Astrocyte of the spinal cord (primary cell): ENCODE measurements around the gene FTCD.

Experiments
- DNase-seq: peaks from one replicate; pipeline ENCODE4 v3.0.0; 2011; ENCODE audit warnings: low read depth, low spot score
- H3K4me3 ChIP-seq: 2 replicates; pipeline ENCODE4 v1.5.1; 2011; ENCODE audit warnings: low read depth, mild to moderate bottlenecking, low read length, moderate library complexity
- in situ Hi-C: cut with HindIII; loops from 2 replicates; pipeline ENCODE4 v1.10.0; 2017; ENCODE audit warnings: low sequenced_read_pairs
- TF ChIP-seq, protein P1 (sequence below): IDR thresholded peaks from 2 replicates; pipeline ENCODE4 v1.5.1; 2012; ENCODE audit warnings: low read depth, mild to moderate bottlenecking, low read length, inconsistent platforms

The FTCD gene

DNA sequence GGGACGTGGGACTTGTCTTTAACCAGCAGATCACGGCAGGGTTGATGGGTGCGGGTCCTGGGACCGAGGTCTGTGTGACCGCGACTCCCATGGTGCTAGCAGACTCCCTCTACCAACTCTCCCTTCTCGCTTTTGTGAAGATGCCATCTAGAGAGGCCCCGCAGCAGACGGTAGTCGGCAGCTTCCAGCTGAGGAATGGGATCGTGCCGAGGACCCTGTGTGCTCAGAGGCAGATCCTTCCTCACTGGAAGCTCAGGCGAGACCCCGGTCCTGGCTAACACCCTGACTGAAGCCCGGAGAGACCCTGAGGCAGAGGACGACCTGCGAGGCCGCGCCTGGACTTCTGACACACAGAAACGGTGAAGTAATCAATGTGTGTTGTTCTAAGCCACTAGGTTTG, 41.4 kb upstream of the FTCD start:
- TF ChIP-seq, protein P1, sequence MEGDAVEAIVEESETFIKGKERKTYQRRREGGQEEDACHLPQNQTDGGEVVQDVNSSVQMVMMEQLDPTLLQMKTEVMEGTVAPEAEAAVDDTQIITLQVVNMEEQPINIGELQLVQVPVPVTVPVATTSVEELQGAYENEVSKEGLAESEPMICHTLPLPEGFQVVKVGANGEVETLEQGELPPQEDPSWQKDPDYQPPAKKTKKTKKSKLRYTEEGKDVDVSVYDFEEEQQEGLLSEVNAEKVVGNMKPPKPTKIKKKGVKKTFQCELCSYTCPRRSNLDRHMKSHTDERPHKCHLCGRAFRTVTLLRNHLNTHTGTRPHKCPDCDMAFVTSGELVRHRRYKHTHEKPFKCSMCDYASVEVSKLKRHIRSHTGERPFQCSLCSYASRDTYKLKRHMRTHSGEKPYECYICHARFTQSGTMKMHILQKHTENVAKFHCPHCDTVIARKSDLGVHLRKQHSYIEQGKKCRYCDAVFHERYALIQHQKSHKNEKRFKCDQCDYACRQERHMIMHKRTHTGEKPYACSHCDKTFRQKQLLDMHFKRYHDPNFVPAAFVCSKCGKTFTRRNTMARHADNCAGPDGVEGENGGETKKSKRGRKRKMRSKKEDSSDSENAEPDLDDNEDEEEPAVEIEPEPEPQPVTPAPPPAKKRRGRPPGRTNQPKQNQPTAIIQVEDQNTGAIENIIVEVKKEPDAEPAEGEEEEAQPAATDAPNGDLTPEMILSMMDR, result no peak
- DNase-seq, result no peak
- no peak overlapping the region for H3K4me3 ChIP-seq
- in situ Hi-C loops, result no loop called here

GRCh38 chr21:46195595-46196195, 40.3 kb upstream of the FTCD start:
- in situ Hi-C loops, result no loop called here
- H3K4me3 ChIP-seq, result no peak overlapping the region
- no peak for DNase-seq
- TF ChIP-seq, protein P1, result no peak

GRCh38 chr21:46194374-46195334, 39.3 kb upstream of the FTCD start:
- DNase-seq, result no peak
- no peak overlapping the region for H3K4me3 ChIP-seq

DNA sequence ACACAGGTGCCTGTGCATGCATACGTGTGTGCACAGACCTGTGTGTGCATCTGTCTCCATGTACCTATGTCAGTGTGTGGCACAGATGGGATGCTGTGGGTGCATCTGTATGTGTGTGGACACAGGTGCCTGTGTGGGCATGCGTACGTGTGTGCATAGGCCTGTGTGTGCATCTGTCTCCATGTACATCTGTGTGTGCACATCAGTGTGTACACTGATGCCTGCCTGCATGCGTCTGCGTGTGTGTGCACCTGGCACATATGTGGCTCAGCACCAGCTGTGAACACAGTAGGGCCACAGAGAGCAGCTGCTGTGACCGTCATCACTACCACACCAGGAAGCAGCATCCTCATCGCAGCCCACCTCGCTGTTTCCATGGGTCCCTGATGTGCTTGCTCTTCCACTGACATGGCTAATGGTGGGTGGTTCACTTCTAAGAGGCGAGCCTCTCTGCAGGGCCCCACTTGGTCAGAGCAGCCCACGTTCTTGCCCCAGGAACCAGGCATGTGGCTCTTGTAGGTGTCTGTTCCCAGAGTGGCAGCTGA, 38.5 kb upstream of the FTCD start:
- in situ Hi-C loops, result no loop called here
- DNase-seq, result no peak
- H3K4me3 ChIP-seq, result no peak overlapping the region
- TF ChIP-seq, protein P1, result no peak

More at GRCh38 chr21:46194374-46195334, 39.3 kb upstream of the FTCD start:
- in situ Hi-C loops, result no loop called here
- TF ChIP-seq, protein P1, result no peak

- H3K4me3 ChIP-seq, result no peak overlapping the region
- TF ChIP-seq, protein P1, result no peak
- in situ Hi-C loops, result no loop called here
Observed at GRCh38 chr21:46191686-46192575, 36.6 kb upstream of the FTCD start.

DNA sequence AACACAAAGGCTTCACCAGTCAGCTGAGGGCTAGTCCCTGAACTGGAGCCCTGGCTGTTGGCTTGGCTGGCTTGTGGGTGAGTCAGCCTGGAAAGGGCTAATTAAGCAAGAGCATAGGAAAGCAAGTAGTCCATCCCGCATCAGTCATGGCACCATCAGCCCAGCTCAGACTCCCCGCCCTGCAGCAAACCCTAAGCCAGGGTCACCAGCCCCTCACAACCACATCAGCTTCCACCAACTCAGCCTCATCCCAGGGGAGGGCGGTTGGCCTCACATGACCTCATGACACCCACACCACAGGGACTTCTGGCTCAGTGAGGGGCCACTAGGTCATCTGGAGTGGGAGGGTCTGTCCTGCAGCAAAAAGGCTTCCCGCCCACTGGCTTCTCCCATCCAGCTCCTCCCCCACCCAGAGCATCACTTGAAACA, 35.9 kb upstream of the FTCD start:
- in situ Hi-C loops, result no loop called here
- TF ChIP-seq, protein P1, result no peak
- H3K4me3 ChIP-seq, result no peak overlapping the region
- peak; percentile 74 for DNase-seq

More at GRCh38 chr21:46191686-46192575, 36.6 kb upstream of the FTCD start:
- no peak for DNase-seq
